Keratinocyte (primary cell): ENCODE data around the gene CD164L2. TPM values are rescaled to one million over a fixed set of nuclear protein-coding genes. Genes with fewer than 3 reads are reported as not detected.

Experiments used
- DNase-seq: peaks from one replicate; pipeline ENCODE4 v3.0.0-alpha.2; 2011; ENCODE audit warnings: low read depth, missing footprints, low spot score
- FAIRE-seq: peaks from 2 replicates; lab custom pipeline; 2011; peaks lifted over from hg19 to GRCh38; lab: Jason Lieb, UNC
- H2AFZ ChIP-seq: 2 replicates; pipeline ENCODE4 v1.6.0; 2012; ENCODE audit warnings: low read length, control low read depth, inconsistent platforms; ENCODE audit not compliant: control insufficient read depth
- H3K27ac ChIP-seq: 2 replicates; pipeline ENCODE4 v1.5.1; 2011; ENCODE audit warnings: low read length; ENCODE audit not compliant: control insufficient read depth, insufficient read depth
- H3K27me3 ChIP-seq: 3 replicates; pipeline ENCODE4 v1.6.0; 2011; ENCODE audit warnings: low read length; ENCODE audit not compliant: control insufficient read depth, insufficient read depth; ENCODE audit errors: extremely low read depth
- H3K36me3 ChIP-seq, 2 experiments: 2 replicates in 1 of 2; 3 replicates in 1 of 2; pipeline ENCODE4 v1.5.1; 2011; ENCODE audit warnings: low read length in 2 of 2, mild to moderate bottlenecking in 1 of 2; ENCODE audit not compliant: control insufficient read depth in 2 of 2, insufficient read depth in 2 of 2; ENCODE audit errors: extremely low read depth in 1 of 2
- H3K4me1 ChIP-seq: 3 replicates; pipeline ENCODE4 v1.5.1; 2011; ENCODE audit warnings: low read length; ENCODE audit not compliant: control insufficient read depth, insufficient read depth; ENCODE audit errors: extremely low read depth
- H3K4me2 ChIP-seq: 3 replicates; pipeline ENCODE4 v1.6.0; 2011; ENCODE audit warnings: low read depth, low read length; ENCODE audit not compliant: control insufficient read depth, insufficient read depth; ENCODE audit errors: extremely low read depth
- H3K4me3 ChIP-seq, 3 experiments: fragments of 200-600 bp in 1 of 3; sonication (generic) in 1 of 3; 2 replicates in 2 of 3; 3 replicates in 1 of 3; pipeline ENCODE4 v1.5.1; 2011 to 2016; ENCODE audit warnings: low read length in 3 of 3, mild to moderate bottlenecking in 3 of 3, control low read depth in 2 of 3, inconsistent platforms in 1 of 3, low read depth in 1 of 3, mixed read lengths in 1 of 3, mixed run types in 1 of 3, moderate library complexity in 1 of 3; ENCODE audit not compliant: control insufficient read depth in 2 of 3, insufficient read depth in 2 of 3; ENCODE audit errors: extremely low read depth in 1 of 3
- H3K79me2 ChIP-seq: 2 replicates; pipeline ENCODE4 v1.6.0; 2012; ENCODE audit warnings: low read length; ENCODE audit not compliant: control insufficient read depth, insufficient read depth
- H3K9ac ChIP-seq: 3 replicates; pipeline ENCODE4 v1.6.0; 2011; ENCODE audit warnings: low read length; ENCODE audit not compliant: control insufficient read depth, insufficient read depth; ENCODE audit errors: extremely low read depth
- H3K9me1 ChIP-seq: 3 replicates; pipeline ENCODE4 v1.6.0; 2011; ENCODE audit warnings: low read length; ENCODE audit not compliant: control insufficient read depth, insufficient read depth; ENCODE audit errors: extremely low read depth
- H3K9me3 ChIP-seq: 2 replicates; pipeline ENCODE4 v1.5.1; 2012; ENCODE audit warnings: low read depth, low read length; ENCODE audit not compliant: control insufficient read depth
- H4K20me1 ChIP-seq: 3 replicates; pipeline ENCODE4 v1.6.0; 2011; ENCODE audit warnings: low read length; ENCODE audit not compliant: control insufficient read depth, insufficient read depth; ENCODE audit errors: extremely low read depth
- EZH2 ChIP-seq: IDR thresholded peaks from one replicate; pipeline ENCODE4 v1.6.1; 2012; ENCODE audit warnings: inconsistent platforms, mild to moderate bottlenecking, low read length, moderate library complexity
- dilution Hi-C: fragments of 300-500 bp; cut with MboI; formaldehyde crosslinking; loops from one replicate; pipeline ENCODE4 v1.7.0; 2020; ENCODE audit warnings: low sequenced_read_pairs; ENCODE audit not compliant: extremely low pct_ligation_motif_present
- polyA plus RNA-seq, 5 experiments: library from polyadenylated mRNA; depleted of rRNA in 3 of 5; stranded (reverse) in 3 of 5; stranded (forward) in 1 of 5; unstranded in 1 of 5; fragments of >200 nt; gene quantifications; 1 replicate in 1 of 5; 2 replicates in 3 of 5; 3 replicates in 1 of 5; pipeline versions ENCODE4 v1.2.1 to v1.2.3, GENCODE V29; 2011 to 2012; ENCODE audit warnings: missing spikeins in 2 of 5, low read depth in 1 of 5, low replicate concordance in 1 of 5
- TF ChIP-seq, protein P1 (sequence below), 3 experiments: IDR thresholded peaks in 1 of 3; conservative IDR thresholded peaks in 1 of 3; optimal IDR thresholded peaks in 1 of 3; 2 replicates in 2 of 3; 3 replicates in 1 of 3; pipeline versions ENCODE3 to v1.5.1; 2011; ENCODE audit warnings: low read length in 3 of 3, mild to moderate bottlenecking in 3 of 3, moderate library complexity in 2 of 3, control low read depth in 1 of 3, inconsistent platforms in 1 of 3; ENCODE audit not compliant: insufficient read depth in 2 of 3; ENCODE audit errors: extremely low read depth in 1 of 3

The CD164L2 gene
- polyA plus RNA-seq, 1 donor (not counting 4 experiments of a cell fraction or from before 2014, with no cell fraction given) = 2.7 TPM

GRCh38 chr1:27364696-27365371, 18.3 kb downstream of the CD164L2 start:
- H3K4me2 ChIP-seq = peak overlapping the region; percentile 86
- no peaks in the 10 kb centered on the region for H3K27me3 ChIP-seq
- peak overlapping the region; percentile 88 for H3K9ac ChIP-seq
- DNase-seq = no peak
- peak overlapping the region; percentile 65 to 89 (median 68) for H3K4me3 ChIP-seq
- peak overlapping the region; percentile 64 for H2AFZ ChIP-seq
- H3K9me1 ChIP-seq = no peaks in the 10 kb centered on the region
- dilution Hi-C loops = no loop called here
- H3K9me3 ChIP-seq = no peaks in the 10 kb centered on the region
- H3K27ac ChIP-seq = peak overlapping the region; percentile 78
- peaks cover 31% of the 10 kb centered on the region for H3K4me1 ChIP-seq
- no peaks in the 10 kb centered on the region for H4K20me1 ChIP-seq
- TF ChIP-seq, protein P1, sequence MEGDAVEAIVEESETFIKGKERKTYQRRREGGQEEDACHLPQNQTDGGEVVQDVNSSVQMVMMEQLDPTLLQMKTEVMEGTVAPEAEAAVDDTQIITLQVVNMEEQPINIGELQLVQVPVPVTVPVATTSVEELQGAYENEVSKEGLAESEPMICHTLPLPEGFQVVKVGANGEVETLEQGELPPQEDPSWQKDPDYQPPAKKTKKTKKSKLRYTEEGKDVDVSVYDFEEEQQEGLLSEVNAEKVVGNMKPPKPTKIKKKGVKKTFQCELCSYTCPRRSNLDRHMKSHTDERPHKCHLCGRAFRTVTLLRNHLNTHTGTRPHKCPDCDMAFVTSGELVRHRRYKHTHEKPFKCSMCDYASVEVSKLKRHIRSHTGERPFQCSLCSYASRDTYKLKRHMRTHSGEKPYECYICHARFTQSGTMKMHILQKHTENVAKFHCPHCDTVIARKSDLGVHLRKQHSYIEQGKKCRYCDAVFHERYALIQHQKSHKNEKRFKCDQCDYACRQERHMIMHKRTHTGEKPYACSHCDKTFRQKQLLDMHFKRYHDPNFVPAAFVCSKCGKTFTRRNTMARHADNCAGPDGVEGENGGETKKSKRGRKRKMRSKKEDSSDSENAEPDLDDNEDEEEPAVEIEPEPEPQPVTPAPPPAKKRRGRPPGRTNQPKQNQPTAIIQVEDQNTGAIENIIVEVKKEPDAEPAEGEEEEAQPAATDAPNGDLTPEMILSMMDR (optimal IDR thresholded peaks at IDR 0.05 in 1 of 3, IDR thresholded peaks at IDR 0.05 in 1 of 3, conservative IDR thresholded peaks at IDR 0.05 in 1 of 3; ENCODE audit: extremely low read depth in 1 of 3, insufficient read depth in 2 of 3, low read length in 3 of 3) = no peak
- TF ChIP-seq EZH2 = no peak
- peaks cover 16 to 18% of the 10 kb centered on the region in 2 experiments for H3K36me3 ChIP-seq
- peaks cover 12% of the 10 kb centered on the region for H3K79me2 ChIP-seq
- FAIRE-seq = no peak

DNA sequence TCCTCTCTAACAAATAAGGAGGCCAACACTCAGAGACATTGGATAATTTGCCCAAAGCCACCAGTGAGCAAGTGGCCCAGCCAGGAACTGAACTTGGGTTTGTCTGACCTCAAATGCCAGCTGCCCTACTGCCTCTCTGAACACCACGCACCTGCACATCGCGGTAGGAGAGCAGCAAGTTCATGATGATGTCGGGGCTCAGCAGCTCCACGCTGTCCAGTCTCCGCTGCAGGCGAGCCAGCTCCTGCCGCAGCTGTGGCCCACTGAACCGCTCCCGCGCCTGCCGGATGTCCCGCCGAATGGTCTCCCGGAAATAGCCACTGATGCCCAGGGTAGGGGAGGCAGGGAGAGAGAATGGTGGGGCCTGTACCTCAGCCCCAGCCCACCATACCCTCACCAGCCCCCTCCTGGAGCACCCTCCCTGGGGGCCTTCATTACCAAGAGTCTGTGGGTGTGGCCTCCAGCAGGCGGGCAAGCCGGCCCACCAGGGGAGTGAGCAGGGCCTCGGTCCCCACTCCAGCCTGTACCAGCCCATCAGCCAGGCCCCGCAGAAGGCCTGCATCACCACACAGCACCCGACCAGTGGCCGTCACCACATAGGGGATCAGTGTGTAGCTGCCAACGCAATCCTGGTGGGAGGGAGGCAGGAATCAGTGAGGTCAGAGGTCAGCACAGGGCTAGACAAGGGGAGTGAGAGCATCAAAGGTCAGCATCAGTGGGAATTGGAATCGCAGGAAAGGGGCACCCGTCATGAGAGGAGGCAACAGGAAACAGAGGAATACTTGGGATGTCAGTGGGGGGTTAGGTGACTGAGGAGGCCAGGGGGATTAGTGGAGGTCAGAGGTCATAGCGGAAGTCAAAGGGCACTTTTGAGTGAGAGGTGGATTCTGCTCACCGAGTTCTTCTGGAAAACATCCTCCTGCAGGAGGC, 19.1 kb downstream of the CD164L2 start:
- H3K27me3 ChIP-seq = no peaks in the 10 kb centered on the region
- no peak overlapping the region for H3K27ac ChIP-seq
- dilution Hi-C loops = no loop called here
- H3K9me1 ChIP-seq = no peaks in the 10 kb centered on the region
- no peak overlapping the region for H3K9ac ChIP-seq
- no peaks in the 10 kb centered on the region for H3K9me3 ChIP-seq
- DNase-seq = no peak
- peaks cover 23% of the 10 kb centered on the region for H3K4me1 ChIP-seq
- TF ChIP-seq, protein P1 (optimal IDR thresholded peaks at IDR 0.05 in 1 of 3, IDR thresholded peaks at IDR 0.05 in 1 of 3, conservative IDR thresholded peaks at IDR 0.05 in 1 of 3; ENCODE audit: extremely low read depth in 1 of 3, insufficient read depth in 2 of 3, low read length in 3 of 3) = no peak
- no peak for TF ChIP-seq EZH2
- no peak for FAIRE-seq
- H3K4me2 ChIP-seq = no peak overlapping the region
- H3K4me3 ChIP-seq = no peak overlapping the region
- H3K79me2 ChIP-seq = peaks cover 12% of the 10 kb centered on the region
- H2AFZ ChIP-seq = no peak overlapping the region
- peaks cover 16 to 22% of the 10 kb centered on the region in 2 experiments for H3K36me3 ChIP-seq
- H4K20me1 ChIP-seq = no peaks in the 10 kb centered on the region
